T-helper 17 cell (primary cell): Measurements from ENCODE around the gene HSP90AA1. TPM values are rescaled to one million over a fixed set of nuclear protein-coding genes. Genes with fewer than 3 reads are reported as not detected.
"Not testable (repeated sequence)": the region's sequence is repeated elsewhere in the genome, so short reads cannot be mapped to it uniquely, and the experiment has no call there.

Experiments used
- ATAC-seq: fragments of 150-1000 bp; cut with Tn5 transposase; 2 replicates; pipeline ENCODE4 v1.10.0; 2021; ENCODE audit warnings: mild to moderate bottlenecking, moderate library complexity
- DNase-seq, 3 donors: peaks; one replicate each; pipeline versions ENCODE4 v3.0.0 to v3.0.0-alpha.2; 2020 to 2021
- H3K9me3 ChIP-seq: one replicate; pipeline ENCODE4 v1.7.0; 2013; ENCODE audit warnings: low read length, mild to moderate bottlenecking; ENCODE audit not compliant: control insufficient read depth, poor library complexity, severe bottlenecking
- H3K27ac Mint-ChIP-seq: one replicate; pipeline ENCODE4 v1.8.0; 2022; ENCODE audit warnings: mild to moderate bottlenecking, moderate library complexity, mixed read lengths
- H3K27me3 Mint-ChIP-seq: one replicate; pipeline ENCODE4 v1.8.0; 2022; ENCODE audit warnings: mixed read lengths
- H3K36me3 Mint-ChIP-seq: one replicate; pipeline ENCODE4 v1.8.0; 2022; ENCODE audit warnings: low read depth, mixed read lengths
- H3K4me1 Mint-ChIP-seq: one replicate; pipeline ENCODE4 v1.8.0; 2022; ENCODE audit warnings: mild to moderate bottlenecking, mixed read lengths
- H3K4me3 Mint-ChIP-seq: one replicate; pipeline ENCODE4 v1.8.0; 2022; ENCODE audit warnings: mild to moderate bottlenecking, moderate library complexity, mixed read lengths
- total RNA-seq, 4 donors: library from RNA in 2 of 4; stranded (reverse) in 2 of 4; gene quantifications; one replicate each; pipeline ENCODE4 v1.2.3 and lab custom pipeline; 2022 to 2026

The HSP90AA1 gene
- total RNA-seq, 2 donors from 2014 or later = 514 to 570 TPM

DNA sequence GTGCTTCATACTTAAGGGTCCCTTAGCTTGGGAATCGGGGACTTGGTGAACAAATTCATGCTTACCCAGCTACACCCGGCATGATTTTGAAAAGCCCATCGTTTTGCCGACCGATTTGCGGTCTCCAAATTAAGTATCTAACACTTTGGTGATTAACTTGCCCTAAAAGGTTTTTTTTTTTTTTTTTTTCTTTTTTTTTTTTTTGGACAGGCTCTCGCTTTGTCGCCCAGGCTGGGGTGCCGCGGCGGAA is 843 bp upstream of the HSP90AA1 start:
- H3K36me3 Mint-ChIP-seq = peaks cover 13% of the 10 kb centered on the region
- H3K9me3 ChIP-seq = no peaks in the 10 kb centered on the region
- peak overlapping the region; percentile 94 for H3K4me3 Mint-ChIP-seq
- no peak for DNase-seq
- H3K4me1 Mint-ChIP-seq = peaks cover 50% of the 10 kb centered on the region
- no peak for ATAC-seq
- peak overlapping the region; percentile 88 for H3K27ac Mint-ChIP-seq
- no peaks in the 10 kb centered on the region for H3K27me3 Mint-ChIP-seq

DNA sequence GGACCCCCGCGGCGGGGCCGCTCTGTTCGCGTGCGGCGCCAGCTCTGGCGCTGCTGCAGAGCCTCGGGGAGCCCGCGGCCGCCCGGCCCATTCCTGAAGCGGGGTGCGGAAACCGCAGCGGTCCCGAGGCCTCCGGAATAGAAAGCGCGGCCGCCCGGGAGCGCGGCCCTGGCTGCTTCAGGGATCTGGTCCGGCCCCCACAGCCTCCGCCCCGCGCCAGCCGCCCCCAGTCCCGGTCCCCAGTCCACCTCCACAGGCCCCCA is 204 bp downstream of the HSP90AA1 start:
- Mint-ChIP-seq H3K4me3 (peak overlapping the region; percentile 94), H3K27ac (peak overlapping the region; percentile 93), H3K36me3 (peaks cover 15% of the 10 kb centered on the region), H3K27me3 (no peaks in the 10 kb centered on the region), H3K4me1 (peaks cover 61% of the 10 kb centered on the region)
- ATAC-seq = no peak
- H3K9me3 ChIP-seq = no peaks in the 10 kb centered on the region
- no peak for DNase-seq

DNA sequence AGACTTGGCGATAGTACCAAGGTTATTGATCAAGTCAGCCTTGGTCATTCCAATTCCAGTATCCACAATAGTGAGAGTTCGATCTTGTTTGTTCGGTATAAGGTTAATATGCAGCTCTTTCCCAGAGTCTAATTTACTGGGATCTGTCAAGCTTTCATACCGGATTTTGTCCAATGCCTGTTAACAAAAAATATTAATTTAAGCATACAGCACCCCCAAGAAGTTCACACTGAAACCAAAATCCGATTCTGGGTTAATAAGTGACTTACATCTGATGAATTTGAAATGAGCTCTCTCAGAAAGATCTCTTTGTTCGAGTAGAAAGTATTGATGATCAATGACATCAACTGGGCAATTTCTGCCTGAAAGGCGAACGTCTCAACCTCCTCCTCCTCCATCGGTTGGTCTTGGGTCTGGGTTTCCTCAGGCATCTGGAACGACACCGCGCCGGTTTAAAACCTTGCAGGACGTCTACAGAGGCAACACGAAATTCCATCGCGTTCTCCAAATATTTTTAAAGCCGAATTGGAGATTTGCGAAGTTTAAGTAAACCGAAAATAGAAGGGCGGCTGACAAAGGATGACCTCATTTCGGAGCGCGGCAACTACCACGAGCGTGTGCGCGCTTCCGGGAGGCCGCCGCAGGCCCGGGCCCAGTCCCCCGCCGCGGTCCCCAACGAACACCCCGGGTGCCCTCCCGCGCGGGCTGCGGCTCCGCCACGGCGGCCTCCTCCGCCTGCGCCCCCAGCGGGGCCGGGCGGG is 716 bp downstream of the HSP90AA1 start:
- ATAC-seq = peak; percentile 66
- H3K27ac Mint-ChIP-seq = peak overlapping the region; percentile 93
- peak; percentile 64 to 67 (median 64) for DNase-seq
- H3K36me3 Mint-ChIP-seq = peaks cover 15% of the 10 kb centered on the region
- peaks cover 62% of the 10 kb centered on the region for H3K4me1 Mint-ChIP-seq
- no peaks in the 10 kb centered on the region for H3K27me3 Mint-ChIP-seq
- no peaks in the 10 kb centered on the region for H3K9me3 ChIP-seq
- peak overlapping the region; percentile 94 for H3K4me3 Mint-ChIP-seq

DNA sequence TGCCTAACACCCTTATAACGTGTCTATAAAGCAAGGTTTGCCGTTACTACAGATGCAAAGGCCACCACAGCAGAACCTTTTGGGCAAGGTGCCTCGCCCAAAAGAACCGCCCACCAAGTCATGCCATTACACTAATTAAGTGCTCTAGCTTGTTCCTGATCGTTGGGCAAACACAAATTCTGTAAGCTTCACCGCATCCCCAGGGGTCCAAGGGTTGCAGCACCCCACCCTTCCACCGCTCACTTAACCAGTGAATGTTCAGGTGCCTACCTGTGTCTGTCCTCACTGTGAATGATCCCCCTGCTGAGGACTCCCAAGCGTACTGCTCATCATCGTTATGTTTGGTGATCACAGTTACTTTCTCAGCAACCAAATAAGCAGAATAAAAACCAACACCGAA is 1.4 kb downstream of the HSP90AA1 start:
- peaks cover 62% of the 10 kb centered on the region for H3K4me1 Mint-ChIP-seq
- peak overlapping the region; percentile 93 for H3K27ac Mint-ChIP-seq
- H3K9me3 ChIP-seq = no peaks in the 10 kb centered on the region
- peak overlapping the region; percentile 94 for H3K4me3 Mint-ChIP-seq
- ATAC-seq = no peak
- no peak for DNase-seq
- no peaks in the 10 kb centered on the region for H3K27me3 Mint-ChIP-seq
- H3K36me3 Mint-ChIP-seq = peaks cover 15% of the 10 kb centered on the region

DNA sequence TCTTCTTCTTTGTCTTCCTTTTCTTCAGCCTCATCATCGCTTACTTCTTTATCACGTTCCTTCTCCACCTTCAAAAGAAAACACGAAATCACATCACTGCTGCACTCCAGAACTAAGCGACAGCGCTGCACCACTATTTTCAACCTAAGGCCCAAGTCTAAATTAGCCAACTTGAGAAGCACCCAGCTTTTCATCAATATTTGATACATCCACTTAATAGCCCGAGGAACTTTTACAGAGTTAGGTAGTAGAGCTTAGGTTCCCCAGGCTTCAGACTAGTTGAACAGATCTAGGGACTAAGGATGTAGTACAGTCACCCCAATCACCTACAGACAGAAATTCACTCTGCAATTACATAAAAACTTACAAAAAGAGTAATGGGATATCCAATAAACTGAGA is 1.9 kb downstream of the HSP90AA1 start:
- H3K4me1 Mint-ChIP-seq = peaks cover 59% of the 10 kb centered on the region
- peak overlapping the region; percentile 93 for H3K27ac Mint-ChIP-seq
- H3K9me3 ChIP-seq = no peaks in the 10 kb centered on the region
- peaks cover 19% of the 10 kb centered on the region for H3K36me3 Mint-ChIP-seq
- H3K4me3 Mint-ChIP-seq = peak overlapping the region; percentile 94
- DNase-seq = no peak
- H3K27me3 Mint-ChIP-seq = no peaks in the 10 kb centered on the region
- ATAC-seq = no peak

DNA sequence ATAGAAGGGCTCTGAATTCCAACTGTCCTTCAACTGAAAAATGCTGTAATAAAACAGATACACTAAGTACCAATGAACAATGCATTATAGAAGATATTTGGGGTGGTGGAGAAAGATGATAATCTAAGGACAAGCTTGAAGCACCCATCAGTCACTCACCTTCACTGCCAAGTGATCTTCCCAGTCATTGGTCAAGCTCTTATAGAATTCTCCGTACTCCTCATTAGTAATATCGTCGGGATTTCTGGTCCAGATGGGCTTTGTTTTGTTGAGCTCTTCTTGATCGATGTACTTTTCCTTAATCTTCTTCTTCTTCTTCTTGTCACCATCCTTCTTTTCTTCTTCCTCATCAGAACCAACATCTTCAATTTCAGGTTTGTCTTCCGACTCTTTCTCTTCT is 2.3 kb downstream of the HSP90AA1 start:
- H3K4me3 Mint-ChIP-seq = peak overlapping the region; percentile 94
- ATAC-seq, DNase-seq, H3K27me3 Mint-ChIP-seq, H3K9me3 ChIP-seq: not testable (repeated sequence)
- peaks cover 20% of the 10 kb centered on the region for H3K36me3 Mint-ChIP-seq
- peak overlapping the region; percentile 93 for H3K27ac Mint-ChIP-seq
- H3K4me1 Mint-ChIP-seq = peaks cover 57% of the 10 kb centered on the region

DNA sequence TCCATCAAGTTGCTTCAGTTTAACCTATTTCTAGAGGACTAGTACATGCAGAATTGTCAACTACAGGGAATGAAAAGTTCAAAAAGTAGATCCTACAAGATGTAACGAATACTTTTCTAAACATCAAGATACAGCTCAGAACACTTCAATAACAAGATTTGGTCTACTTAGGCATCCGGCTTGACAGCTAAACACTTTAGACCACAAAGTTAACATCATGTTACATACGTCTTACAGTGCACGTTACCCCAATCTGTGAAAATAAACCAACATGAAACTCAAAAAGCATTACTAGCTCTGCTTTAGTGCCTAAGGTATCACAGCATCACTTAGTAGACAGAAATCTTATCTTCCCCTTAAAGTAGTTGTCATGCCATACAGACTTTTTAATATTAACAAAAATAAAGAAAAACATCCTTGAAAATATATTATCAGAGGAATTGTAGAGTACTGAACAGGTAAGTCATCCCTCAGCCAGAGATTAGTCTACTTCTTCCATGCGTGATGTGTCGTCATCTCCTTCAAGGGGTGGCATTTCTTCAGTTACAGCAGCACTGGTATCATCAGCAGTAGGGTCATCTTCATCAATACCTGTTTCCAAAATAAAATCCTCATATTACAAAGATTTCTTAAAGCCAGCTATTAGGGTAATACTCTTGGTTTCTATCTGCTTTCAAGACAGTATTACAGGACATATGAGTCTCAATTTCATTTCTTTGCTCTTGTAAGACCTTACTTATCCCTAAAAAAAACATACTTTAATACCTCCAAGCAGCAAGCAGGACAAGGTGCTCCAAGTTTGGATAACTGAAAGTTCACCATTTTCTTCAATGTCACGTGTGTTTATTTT is 5.4 kb downstream of the HSP90AA1 start:
- Mint-ChIP-seq H3K27me3 (no peaks in the 10 kb centered on the region), H3K4me3 (peak overlapping the region; percentile 15), H3K27ac (peak overlapping the region; percentile 93), H3K4me1 (peaks cover 46% of the 10 kb centered on the region), H3K36me3 (peaks cover 20% of the 10 kb centered on the region)
- no peaks in the 10 kb centered on the region for H3K9me3 ChIP-seq
- DNase-seq (no peak), ATAC-seq (no peak)

DNA sequence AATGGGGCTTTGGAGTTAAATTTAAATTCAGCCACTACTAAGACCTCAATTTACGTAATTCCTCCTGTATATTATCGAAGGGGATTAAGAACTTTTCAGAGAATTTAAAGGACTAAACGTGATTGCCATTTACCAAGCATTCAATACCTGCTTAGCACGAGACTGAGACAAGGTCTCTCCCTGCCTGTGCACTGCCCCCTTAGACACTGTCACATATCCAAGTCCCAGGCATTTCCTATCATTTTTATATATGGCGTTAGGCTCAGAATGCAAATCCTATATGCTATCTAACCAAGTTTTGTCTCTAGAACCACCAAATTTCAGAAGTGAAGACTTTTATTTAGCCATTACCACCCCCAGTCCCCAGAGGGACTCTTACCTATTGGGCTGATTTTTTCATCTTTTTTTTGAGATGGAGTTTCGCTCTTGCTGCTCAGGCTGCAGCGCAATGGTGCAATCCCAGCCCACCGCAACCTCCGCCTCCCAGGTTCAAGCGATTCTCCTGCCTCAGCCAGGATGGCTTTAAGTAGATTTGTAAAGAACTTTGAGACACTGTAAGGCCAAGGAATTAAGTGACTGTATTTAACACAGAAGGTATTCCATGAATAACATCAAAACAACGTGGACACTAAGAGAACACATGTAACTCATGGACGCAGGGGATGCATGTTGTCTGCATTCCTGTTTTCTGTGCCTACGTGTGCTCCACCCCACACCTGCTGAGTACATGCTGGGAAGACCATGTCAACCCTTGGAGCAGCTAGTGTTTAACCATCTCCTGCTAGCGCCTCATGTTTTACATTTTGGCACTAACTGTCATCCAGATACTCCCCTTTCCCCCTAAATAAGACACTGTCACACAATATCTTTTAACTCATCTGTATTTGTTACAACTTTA is 6.4 kb downstream of the HSP90AA1 start:
- Mint-ChIP-seq H3K36me3 (peaks cover 17% of the 10 kb centered on the region), H3K27ac (peak overlapping the region; percentile 88), H3K4me3 (peak overlapping the region; percentile 49), H3K27me3 (no peaks in the 10 kb centered on the region), H3K4me1 (peaks cover 38% of the 10 kb centered on the region)
- no peaks in the 10 kb centered on the region for H3K9me3 ChIP-seq
- DNase-seq (no peak), ATAC-seq (no peak)

DNA sequence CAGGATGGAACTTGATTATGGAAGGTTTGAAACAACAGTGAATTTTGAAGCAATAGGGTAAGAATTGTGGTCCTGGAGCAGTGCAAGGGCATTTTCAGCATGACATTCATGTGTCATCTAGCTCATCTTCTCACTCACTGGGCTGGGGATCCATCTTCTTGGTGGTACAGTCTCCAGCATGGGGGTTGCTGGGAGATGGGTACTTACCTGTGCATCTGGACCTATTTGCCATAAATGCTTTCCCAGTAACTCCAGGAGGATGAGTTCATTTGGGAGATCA is 7.2 kb downstream of the HSP90AA1 start:
- H3K27ac Mint-ChIP-seq = peak overlapping the region; percentile 88
- H3K36me3 Mint-ChIP-seq = peaks cover 12% of the 10 kb centered on the region
- H3K9me3 ChIP-seq = no peaks in the 10 kb centered on the region
- no peaks in the 10 kb centered on the region for H3K27me3 Mint-ChIP-seq
- ATAC-seq = peak; percentile 15
- peaks cover 30% of the 10 kb centered on the region for H3K4me1 Mint-ChIP-seq
- DNase-seq = no peak
- H3K4me3 Mint-ChIP-seq = peak overlapping the region; percentile 36

DNA sequence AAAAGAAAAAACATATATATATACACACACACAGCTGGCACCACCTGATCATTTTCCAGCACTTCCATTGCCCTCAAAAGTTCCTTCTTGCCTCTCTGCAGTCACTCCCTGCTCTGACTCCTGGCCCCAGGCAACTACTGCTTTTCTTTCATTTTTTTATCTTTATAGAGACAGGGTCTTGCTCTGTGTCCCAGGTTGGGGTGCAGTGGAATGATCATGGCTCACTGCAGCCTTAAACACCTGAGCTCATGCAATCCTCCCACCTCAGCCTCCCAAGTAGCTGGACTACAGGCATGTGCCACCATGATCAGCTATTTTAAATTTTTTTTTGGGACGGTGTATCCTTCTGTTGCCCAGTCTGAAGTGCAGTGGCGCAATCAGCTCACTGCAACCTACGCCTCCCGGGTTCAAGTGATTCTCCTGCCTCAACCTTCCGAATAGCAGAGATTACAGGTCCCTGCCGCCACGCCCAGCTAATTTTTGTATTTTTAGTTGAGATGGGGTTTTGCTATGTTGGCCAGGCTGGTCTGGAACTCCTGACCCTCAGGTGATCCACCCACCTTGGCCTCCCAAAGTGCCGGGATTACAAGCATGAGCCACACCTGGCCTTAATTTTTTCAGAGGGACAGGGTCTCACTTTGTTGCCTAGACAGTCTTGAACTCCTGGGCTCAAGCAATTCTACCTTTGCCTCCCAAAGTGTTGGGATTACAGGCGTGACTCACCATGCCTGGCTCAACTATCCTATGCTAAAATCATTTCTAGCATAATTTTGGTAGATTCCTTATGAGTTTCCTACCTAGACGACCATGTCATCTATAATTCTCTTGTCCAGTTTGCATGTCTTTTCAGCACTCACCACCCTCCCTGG is 7.8 kb downstream of the HSP90AA1 start:
- Mint-ChIP-seq H3K4me3 (peak overlapping the region; percentile 78), H3K27ac (peak overlapping the region; percentile 88), H3K36me3 (peaks cover 11% of the 10 kb centered on the region)

DNA sequence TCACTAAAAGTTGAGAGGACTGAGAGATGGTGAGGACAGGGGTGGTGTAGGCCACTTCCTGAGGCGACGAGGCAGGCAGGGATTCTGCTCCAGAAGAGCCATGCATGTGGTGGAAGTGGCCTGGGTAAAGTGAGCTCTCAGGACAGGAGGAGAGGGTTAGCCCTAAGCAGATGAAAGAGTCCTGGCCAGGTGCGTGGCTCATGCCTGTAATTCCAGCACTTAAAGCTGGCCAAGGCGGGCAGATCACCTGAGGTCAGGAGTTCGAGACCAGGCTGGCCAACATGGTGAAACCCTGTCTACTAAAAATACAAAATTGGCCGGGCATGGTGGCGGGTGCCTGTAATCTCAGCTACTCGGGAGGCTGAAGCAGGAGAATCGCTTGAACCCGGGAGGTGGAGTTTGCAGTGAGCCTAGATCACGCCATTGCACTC is 8.5 kb downstream of the HSP90AA1 start:
- Mint-ChIP-seq H3K27ac (peak overlapping the region; percentile 88), H3K4me1 (peaks cover 22% of the 10 kb centered on the region)
- not testable (repeated sequence) for H3K4me3 Mint-ChIP-seq, H3K36me3 Mint-ChIP-seq, H3K27me3 Mint-ChIP-seq, H3K9me3 ChIP-seq, ATAC-seq, DNase-seq

More for the DNA sequence above, 7.8 kb downstream of the HSP90AA1 start:
- Mint-ChIP-seq H3K27me3 (no peaks in the 10 kb centered on the region), H3K4me1 (peaks cover 26% of the 10 kb centered on the region)
- DNase-seq (no peak), ATAC-seq (peak; percentile 11)
- no peaks in the 10 kb centered on the region for H3K9me3 ChIP-seq

DNA sequence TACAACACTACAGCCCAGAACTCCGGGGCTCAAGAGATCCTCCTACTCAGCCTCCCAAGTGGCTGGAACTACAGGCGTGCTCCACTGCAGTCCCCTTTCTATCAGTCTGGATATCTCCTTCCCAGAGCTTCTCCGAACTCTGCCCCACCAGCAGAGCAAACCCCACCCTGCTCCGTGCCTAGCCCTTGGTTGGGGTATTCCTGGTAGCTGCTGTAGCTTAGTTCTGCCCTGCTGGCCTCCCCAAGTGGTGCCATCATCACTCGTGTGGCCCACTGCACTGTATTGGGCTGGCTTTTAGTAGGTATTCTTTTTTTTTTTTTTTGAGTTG is 9.5 kb downstream of the HSP90AA1 start:
- Mint-ChIP-seq H3K27ac (no peak overlapping the region), H3K4me3 (no peak overlapping the region)
- ATAC-seq = peak; percentile 13

DNA sequence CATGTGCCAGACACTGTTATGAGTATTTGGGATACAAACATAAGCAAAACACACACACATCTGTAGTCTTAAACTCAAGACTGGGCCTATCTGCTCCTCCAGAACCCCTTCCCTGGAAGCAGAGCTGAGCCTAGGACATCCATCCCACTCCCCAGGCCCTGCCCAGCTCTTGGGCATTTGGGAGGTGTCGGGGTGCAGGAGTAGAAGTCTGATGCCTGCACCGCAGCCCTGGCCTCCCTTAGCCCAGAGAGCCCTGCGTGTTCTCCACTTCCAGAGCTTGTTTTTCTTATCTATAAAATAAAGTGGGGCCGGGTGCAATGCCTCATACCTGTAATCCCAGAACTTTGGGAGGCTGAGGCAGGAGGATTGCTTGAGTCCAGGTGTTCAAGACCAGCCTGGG is 11.7 kb downstream of the HSP90AA1 start:
- H3K4me1 Mint-ChIP-seq = peaks cover 4% of the 10 kb centered on the region
- no peak for DNase-seq
- no peaks in the 10 kb centered on the region for H3K9me3 ChIP-seq
- no peak for ATAC-seq
- H3K27ac Mint-ChIP-seq = no peak overlapping the region
- H3K4me3 Mint-ChIP-seq = no peak overlapping the region
- H3K36me3 Mint-ChIP-seq = peaks cover 3% of the 10 kb centered on the region
- H3K27me3 Mint-ChIP-seq = no peaks in the 10 kb centered on the region

More for the DNA sequence above, 9.5 kb downstream of the HSP90AA1 start:
- no peaks in the 10 kb centered on the region for H3K9me3 ChIP-seq
- Mint-ChIP-seq H3K36me3 (peaks cover 7% of the 10 kb centered on the region), H3K27me3 (no peaks in the 10 kb centered on the region), H3K4me1 (peaks cover 12% of the 10 kb centered on the region)
- DNase-seq = no peak
